Esophagus squamous epithelium (tissue), 4 donors: ENCODE measurements around the gene SIK3.

Experiments
- CTCF ChIP-seq, 6 experiments: fragments of 450-650 bp in 4 of 6; fragments of 200-600 bp in 2 of 6; sonication (generic) in 2 of 6; IDR thresholded peaks; one replicate each; pipeline ENCODE4 v1.5.1; 2016 to 2019; ENCODE audit warnings: antibody characterized with exemption in 6 of 6, mild to moderate bottlenecking in 4 of 6, moderate library complexity in 4 of 6
- POLR2A ChIP-seq, 4 donors: fragments of 450-650 bp; IDR thresholded peaks; one replicate each; pipeline ENCODE4 v1.6.1; 2017; ENCODE audit warnings: antibody characterized with exemption in 4 of 4, mild to moderate bottlenecking in 4 of 4, moderate library complexity in 3 of 4

- TF ChIP-seq CTCF (IDR thresholded peaks at IDR 0.05) (no peak), POLR2A (IDR thresholded peaks at IDR 0.05) (no peak)
These were observed 24.7 kb downstream of the SIK3 start for GRCh38 chr11:117073539-117073938.
